ENCODE data around the gene CSRNP3.

CSRNP3 gene

DNA sequence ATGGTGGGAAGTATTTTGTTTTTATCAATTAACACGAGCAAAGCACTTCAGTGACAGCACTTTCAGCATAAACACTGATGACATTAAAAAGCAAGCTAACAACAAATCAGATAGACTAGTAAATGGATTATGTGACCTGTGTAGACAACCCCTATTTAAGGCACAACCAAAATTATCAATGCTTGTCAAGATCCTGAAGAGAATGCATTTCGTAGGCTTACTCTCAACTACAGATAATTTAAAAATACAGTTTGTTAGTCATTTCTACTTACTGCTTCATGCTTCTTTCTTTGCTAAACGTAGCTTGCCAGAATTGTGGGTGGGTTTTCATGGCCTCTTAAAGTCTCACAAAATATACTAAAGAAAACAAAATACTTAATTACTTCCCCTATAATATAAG, 3.4 kb downstream of the CSRNP3 start:
- H2AFZ ChIP-seq (ENCODE audit: low read length), result no peak overlapping the region
- H3K9me2 ChIP-seq (replicated peaks; ENCODE audit: low read depth, low read length), result no peaks in the 10 kb centered on the region
- H3K4me2 ChIP-seq (ENCODE audit: low read depth, low read length, poor library complexity, severe bottlenecking), result no peak overlapping the region
- H3K79me2 ChIP-seq (ENCODE audit: insufficient read depth, low read length), result no peaks in the 10 kb centered on the region
- H3K36me3 ChIP-seq (ENCODE audit: insufficient read depth, low read length), result no peaks in the 10 kb centered on the region
- peaks cover 4% of the 10 kb centered on the region; the same call in 1 of the 2 replicates for H3F3A ChIP-seq (ENCODE audit: low read depth)
- no peaks in the 10 kb centered on the region for H4K20me1 ChIP-seq (ENCODE audit: insufficient read depth, low read length, poor library complexity, severe bottlenecking)
- no peaks in the 10 kb centered on the region for H3K9me3 ChIP-seq (ENCODE audit: insufficient read depth, low read depth, low read length)
- no peak overlapping the region for H3K4me3 ChIP-seq (ENCODE audit: low read length, poor library complexity, severe bottlenecking)
- peaks cover 54% of the 10 kb centered on the region for H3K4me1 ChIP-seq (ENCODE audit: insufficient read depth, low read length, poor library complexity, severe bottlenecking)
- H3K9ac ChIP-seq (ENCODE audit: low read depth, low read length, poor library complexity, severe bottlenecking), result no peak overlapping the region
- no peaks in the 10 kb centered on the region for H3K27me3 ChIP-seq (ENCODE audit: insufficient read depth, low read length, poor library complexity, severe bottlenecking)
- no peak for TF ChIP-seq EZH2phosphoT487 (IDR thresholded peaks at IDR 0.05; ENCODE audit: borderline replicate concordance)
- TF ChIP-seq, protein P1, sequence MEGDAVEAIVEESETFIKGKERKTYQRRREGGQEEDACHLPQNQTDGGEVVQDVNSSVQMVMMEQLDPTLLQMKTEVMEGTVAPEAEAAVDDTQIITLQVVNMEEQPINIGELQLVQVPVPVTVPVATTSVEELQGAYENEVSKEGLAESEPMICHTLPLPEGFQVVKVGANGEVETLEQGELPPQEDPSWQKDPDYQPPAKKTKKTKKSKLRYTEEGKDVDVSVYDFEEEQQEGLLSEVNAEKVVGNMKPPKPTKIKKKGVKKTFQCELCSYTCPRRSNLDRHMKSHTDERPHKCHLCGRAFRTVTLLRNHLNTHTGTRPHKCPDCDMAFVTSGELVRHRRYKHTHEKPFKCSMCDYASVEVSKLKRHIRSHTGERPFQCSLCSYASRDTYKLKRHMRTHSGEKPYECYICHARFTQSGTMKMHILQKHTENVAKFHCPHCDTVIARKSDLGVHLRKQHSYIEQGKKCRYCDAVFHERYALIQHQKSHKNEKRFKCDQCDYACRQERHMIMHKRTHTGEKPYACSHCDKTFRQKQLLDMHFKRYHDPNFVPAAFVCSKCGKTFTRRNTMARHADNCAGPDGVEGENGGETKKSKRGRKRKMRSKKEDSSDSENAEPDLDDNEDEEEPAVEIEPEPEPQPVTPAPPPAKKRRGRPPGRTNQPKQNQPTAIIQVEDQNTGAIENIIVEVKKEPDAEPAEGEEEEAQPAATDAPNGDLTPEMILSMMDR (conservative IDR thresholded peaks at IDR 0.05; ENCODE audit: low read length), result no peak

DNA sequence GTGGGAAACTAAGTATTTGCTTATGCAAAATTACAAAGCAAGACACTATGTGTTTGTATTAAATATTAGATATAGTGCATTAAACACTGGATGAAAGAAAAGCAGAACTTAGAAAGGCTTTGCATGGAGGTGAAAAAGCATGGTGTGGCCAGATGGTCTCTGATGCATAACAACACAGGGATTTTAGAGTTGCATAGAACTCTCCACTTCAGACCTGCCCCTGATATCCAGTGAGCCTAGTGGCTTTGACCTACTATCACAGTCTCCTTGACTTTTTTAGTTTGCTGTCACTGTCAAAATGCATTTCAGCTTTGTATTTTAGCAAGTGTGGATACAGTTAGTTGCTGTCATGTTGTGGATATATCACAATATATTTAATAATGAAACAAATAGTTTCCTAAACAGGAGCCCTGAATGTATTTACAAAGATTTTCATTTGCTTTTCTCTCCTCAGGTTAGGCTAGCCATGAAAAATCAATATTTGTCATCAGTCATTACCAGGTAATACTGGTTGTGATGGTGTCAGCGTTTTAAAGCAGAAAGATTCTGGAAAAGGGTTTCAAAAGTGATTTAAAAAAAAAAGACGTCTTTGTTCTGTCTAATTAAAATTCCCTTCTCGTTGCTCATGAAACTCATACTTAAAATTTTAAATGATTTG, 5.2 kb downstream of the CSRNP3 start:
- H3K79me2 ChIP-seq (ENCODE audit: insufficient read depth, low read length), result no peaks in the 10 kb centered on the region
- no peak overlapping the region for H3K9ac ChIP-seq (ENCODE audit: low read depth, low read length, poor library complexity, severe bottlenecking)
- no peaks in the 10 kb centered on the region for H4K20me1 ChIP-seq (ENCODE audit: insufficient read depth, low read length, poor library complexity, severe bottlenecking)
- H3K4me3 ChIP-seq (ENCODE audit: low read length, poor library complexity, severe bottlenecking), result no peak overlapping the region
- TF ChIP-seq, protein P1 (conservative IDR thresholded peaks at IDR 0.05; ENCODE audit: low read length), result no peak
- TF ChIP-seq EZH2phosphoT487 (IDR thresholded peaks at IDR 0.05; ENCODE audit: borderline replicate concordance), result no peak
- no peaks in the 10 kb centered on the region for H3K27me3 ChIP-seq (ENCODE audit: insufficient read depth, low read length, poor library complexity, severe bottlenecking)
- no peaks in the 10 kb centered on the region for H3K36me3 ChIP-seq (ENCODE audit: insufficient read depth, low read length)
- H3K4me2 ChIP-seq (ENCODE audit: low read depth, low read length, poor library complexity, severe bottlenecking), result no peak overlapping the region
- peaks cover 4% of the 10 kb centered on the region; the same call in 1 of the 2 replicates for H3F3A ChIP-seq (ENCODE audit: low read depth)
- H3K4me1 ChIP-seq (ENCODE audit: insufficient read depth, low read length, poor library complexity, severe bottlenecking), result peaks cover 42% of the 10 kb centered on the region
- H2AFZ ChIP-seq (ENCODE audit: low read length), result peak overlapping the region; percentile 32
- no peaks in the 10 kb centered on the region for H3K9me3 ChIP-seq (ENCODE audit: insufficient read depth, low read depth, low read length)
- H3K9me2 ChIP-seq (replicated peaks; ENCODE audit: low read depth, low read length), result no peaks in the 10 kb centered on the region

DNA sequence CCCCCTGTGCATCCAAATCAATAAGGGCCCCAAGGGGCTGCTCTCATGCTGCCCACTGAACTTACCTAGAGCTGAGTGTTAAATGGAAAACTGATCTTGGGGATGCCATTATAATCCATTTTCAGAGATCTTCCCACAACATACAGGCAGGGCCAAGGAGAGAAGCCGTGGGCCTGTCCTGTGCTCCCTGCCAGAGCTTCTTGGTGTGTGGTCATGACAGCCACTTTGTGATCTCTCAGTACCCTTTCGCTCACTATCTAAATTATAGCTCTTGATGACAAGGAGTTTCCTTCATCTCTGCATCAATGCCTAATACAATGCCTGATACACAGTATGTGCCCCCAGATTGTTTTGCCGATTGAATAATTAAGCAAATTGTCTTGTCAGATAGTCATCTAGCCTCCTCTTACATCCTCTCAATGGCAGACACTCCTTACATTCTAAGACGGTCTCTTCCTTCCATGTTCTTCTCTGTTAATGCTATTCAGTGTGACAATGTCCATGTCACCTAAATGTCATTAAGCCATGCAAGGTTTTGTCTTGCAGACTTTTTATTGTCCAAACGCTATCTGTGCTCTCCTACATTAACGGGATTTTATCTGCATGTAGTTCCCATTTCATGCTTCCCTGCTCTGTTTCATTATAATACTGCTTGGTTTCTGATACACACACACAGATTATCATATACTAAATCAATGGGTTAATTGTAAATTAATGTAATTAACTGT, 5.9 kb downstream of the CSRNP3 start:
- TF ChIP-seq, protein P1 (conservative IDR thresholded peaks at IDR 0.05; ENCODE audit: low read length), result no peak
- no peak for TF ChIP-seq EZH2phosphoT487 (IDR thresholded peaks at IDR 0.05; ENCODE audit: borderline replicate concordance)
- H4K20me1 ChIP-seq (ENCODE audit: insufficient read depth, low read length, poor library complexity, severe bottlenecking), result no peaks in the 10 kb centered on the region
- peaks cover 4% of the 10 kb centered on the region; the same call in 1 of the 2 replicates for H3F3A ChIP-seq (ENCODE audit: low read depth)
- no peaks in the 10 kb centered on the region for H3K27me3 ChIP-seq (ENCODE audit: insufficient read depth, low read length, poor library complexity, severe bottlenecking)
- H3K4me3 ChIP-seq (ENCODE audit: low read length, poor library complexity, severe bottlenecking), result no peak overlapping the region
- H3K79me2 ChIP-seq (ENCODE audit: insufficient read depth, low read length), result no peaks in the 10 kb centered on the region
- H3K9ac ChIP-seq (ENCODE audit: low read depth, low read length, poor library complexity, severe bottlenecking), result no peak overlapping the region
- H2AFZ ChIP-seq (ENCODE audit: low read length), result no peak overlapping the region
- H3K4me2 ChIP-seq (ENCODE audit: low read depth, low read length, poor library complexity, severe bottlenecking), result no peak overlapping the region
- no peaks in the 10 kb centered on the region for H3K36me3 ChIP-seq (ENCODE audit: insufficient read depth, low read length)
- H3K9me3 ChIP-seq (ENCODE audit: insufficient read depth, low read depth, low read length), result no peaks in the 10 kb centered on the region
- H3K4me1 ChIP-seq (ENCODE audit: insufficient read depth, low read length, poor library complexity, severe bottlenecking), result peaks cover 35% of the 10 kb centered on the region
- no peaks in the 10 kb centered on the region for H3K9me2 ChIP-seq (replicated peaks; ENCODE audit: low read depth, low read length)

Measured in Loucy (cell line).